SK-N-SH treated with all-trans-retinoic acid at 6 μM for 48 hours (cell line): ENCODE data around the gene ADK.

Source experiments
- ATAC-seq: fragments of 200-7000 bp; cut with Tn5 transposase; 3 replicates; pipeline ENCODE4 v1.9.1; 2020; ENCODE audit warnings: mild to moderate bottlenecking, moderate library complexity
- ARNTL ChIP-seq: fragments of 450-650 bp; formaldehyde crosslinking; IDR thresholded peaks from 2 replicates; pipeline ENCODE4 v1.5.0; 2020; ENCODE audit warnings: low read depth, mild to moderate bottlenecking, moderate library complexity, borderline replicate concordance
- BACH2 ChIP-seq: fragments of 250-450 bp; sonication (Bioruptor Pico); IDR thresholded peaks from 2 replicates; pipeline ENCODE4 v1.9.0; 2021; ENCODE audit warnings: mild to moderate bottlenecking, borderline replicate concordance
- CREB5 ChIP-seq: fragments of 250-450 bp; sonication (Bioruptor Pico); IDR thresholded peaks from 2 replicates; pipeline ENCODE4 v1.5.1; 2020; ENCODE audit warnings: low read depth, mild to moderate bottlenecking, moderate library complexity
- CSDC2 ChIP-seq: fragments of 250-450 bp; sonication (Bioruptor Pico); IDR thresholded peaks from 2 replicates; pipeline ENCODE4 v1.5.0; 2020; ENCODE audit warnings: mild to moderate bottlenecking, moderate library complexity
- CSRNP3 ChIP-seq: fragments of 250-450 bp; sonication (Bioruptor Pico); IDR thresholded peaks from 2 replicates; pipeline ENCODE4 v1.5.1; 2021; ENCODE audit warnings: mild to moderate bottlenecking, moderate library complexity
- ESRRG ChIP-seq: fragments of 250-450 bp; sonication (Bioruptor Pico); IDR thresholded peaks from 2 replicates; pipeline ENCODE4 v1.6.1; 2021; ENCODE audit warnings: mild to moderate bottlenecking
- ISL1 ChIP-seq: fragments of 250-450 bp; sonication (Bioruptor Pico); IDR thresholded peaks from 2 replicates; pipeline ENCODE4 v2.1.2; 2022; ENCODE audit warnings: mild to moderate bottlenecking, moderate library complexity
- OSR1 ChIP-seq: fragments of 250-450 bp; sonication (Bioruptor Pico); IDR thresholded peaks from 2 replicates; pipeline ENCODE4 v1.8.0; 2022; ENCODE audit warnings: moderate library complexity, mild to moderate bottlenecking, inconsistent platforms
- PATZ1 ChIP-seq: fragments of 250-450 bp; sonication (Bioruptor Pico); IDR thresholded peaks from 2 replicates; pipeline ENCODE4 v1.8.0; 2020; ENCODE audit warnings: mild to moderate bottlenecking, moderate library complexity, borderline replicate concordance
- PPARA ChIP-seq: fragments of 250-450 bp; sonication (Bioruptor Pico); IDR thresholded peaks from 2 replicates; pipeline ENCODE4 v1.5.0; 2020; ENCODE audit warnings: mild to moderate bottlenecking, borderline replicate concordance
- RARB ChIP-seq: fragments of 250-450 bp; sonication (Bioruptor Pico); IDR thresholded peaks from 2 replicates; pipeline ENCODE4 v1.8.0; 2021; ENCODE audit warnings: mild to moderate bottlenecking, moderate library complexity
- SNAI2 ChIP-seq: fragments of 250-450 bp; sonication (Bioruptor Pico); IDR thresholded peaks from 2 replicates; pipeline ENCODE4 v1.5.0; 2020; ENCODE audit warnings: mild to moderate bottlenecking, moderate library complexity
- TCF4 ChIP-seq: fragments of 250-450 bp; sonication (Bioruptor Pico); IDR thresholded peaks from 2 replicates; pipeline ENCODE4 v1.8.0; 2021; ENCODE audit warnings: mild to moderate bottlenecking, moderate library complexity, borderline replicate concordance
- TOX ChIP-seq: fragments of 250-450 bp; sonication (Bioruptor Pico); IDR thresholded peaks from 2 replicates; pipeline ENCODE4 v1.8.0; 2021; ENCODE audit warnings: mild to moderate bottlenecking, moderate library complexity, borderline replicate concordance
- TSHZ2 ChIP-seq: fragments of 250-450 bp; sonication (Bioruptor Pico); IDR thresholded peaks from 2 replicates; pipeline ENCODE4 v1.5.0; 2020; ENCODE audit warnings: mild to moderate bottlenecking, moderate library complexity
- ZC3H10 ChIP-seq: fragments of 250-450 bp; sonication (Bioruptor Pico); IDR thresholded peaks from 2 replicates; pipeline ENCODE4 v1.5.1; 2021; ENCODE audit warnings: mild to moderate bottlenecking, moderate library complexity
- ZFP3 ChIP-seq: fragments of 250-450 bp; sonication (Bioruptor Pico); IDR thresholded peaks from 2 replicates; pipeline ENCODE4 v1.5.0; 2020; ENCODE audit warnings: mild to moderate bottlenecking, moderate library complexity
- ZFP30 ChIP-seq: fragments of 450-650 bp; formaldehyde crosslinking; IDR thresholded peaks from 2 replicates; pipeline ENCODE4 v1.5.0; 2022; ENCODE audit warnings: mild to moderate bottlenecking, moderate library complexity
- ZNF565 ChIP-seq: fragments of 450-650 bp; formaldehyde crosslinking; conservative IDR thresholded peaks from 2 replicates; pipeline ENCODE4 v1.5.0; 2020; ENCODE audit warnings: low read depth, mild to moderate bottlenecking, moderate library complexity
- ZNF70 ChIP-seq: fragments of 450-650 bp; formaldehyde crosslinking; IDR thresholded peaks from 2 replicates; pipeline ENCODE4 v1.5.0; 2020; ENCODE audit warnings: mild to moderate bottlenecking, moderate library complexity
- ZNF8 ChIP-seq: fragments of 450-650 bp; formaldehyde crosslinking; IDR thresholded peaks from 2 replicates; pipeline ENCODE4 v1.5.0; 2020; ENCODE audit warnings: mild to moderate bottlenecking, moderate library complexity
- TF ChIP-seq, protein P1 (sequence below): fragments of 250-450 bp; sonication (Bioruptor Pico); IDR thresholded peaks from 2 replicates; pipeline ENCODE4 v1.8.0; 2021; ENCODE audit warnings: low read depth, mild to moderate bottlenecking, moderate library complexity, borderline replicate concordance

ADK gene

DNA sequence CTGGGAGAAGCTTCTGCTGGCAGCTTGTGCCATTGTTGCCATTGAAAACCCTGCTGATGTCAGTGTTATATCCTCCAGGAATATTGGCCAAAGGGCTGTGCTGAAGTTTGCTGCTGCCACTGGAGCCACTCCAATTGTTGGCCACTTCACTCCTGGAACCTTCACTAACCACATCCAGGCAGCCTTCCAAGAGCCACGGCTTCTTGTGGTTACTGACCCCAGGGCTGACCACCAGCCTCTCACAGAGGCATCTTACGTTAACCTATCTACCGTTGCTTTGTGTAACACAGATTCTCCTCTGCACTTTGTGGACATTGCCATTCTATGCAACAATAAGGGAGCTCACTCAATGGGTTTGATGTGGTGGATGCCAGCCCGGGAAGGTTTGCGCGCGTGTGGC, 220.7 kb downstream of the ADK start:
- no peak for TF ChIP-seq PATZ1
- no peak for TF ChIP-seq TCF4
- no peak for TF ChIP-seq CREB5 (CRISPR knock-in tag)
- no peak for TF ChIP-seq PPARA (CRISPR knock-in tag)
- TF ChIP-seq, protein P1, sequence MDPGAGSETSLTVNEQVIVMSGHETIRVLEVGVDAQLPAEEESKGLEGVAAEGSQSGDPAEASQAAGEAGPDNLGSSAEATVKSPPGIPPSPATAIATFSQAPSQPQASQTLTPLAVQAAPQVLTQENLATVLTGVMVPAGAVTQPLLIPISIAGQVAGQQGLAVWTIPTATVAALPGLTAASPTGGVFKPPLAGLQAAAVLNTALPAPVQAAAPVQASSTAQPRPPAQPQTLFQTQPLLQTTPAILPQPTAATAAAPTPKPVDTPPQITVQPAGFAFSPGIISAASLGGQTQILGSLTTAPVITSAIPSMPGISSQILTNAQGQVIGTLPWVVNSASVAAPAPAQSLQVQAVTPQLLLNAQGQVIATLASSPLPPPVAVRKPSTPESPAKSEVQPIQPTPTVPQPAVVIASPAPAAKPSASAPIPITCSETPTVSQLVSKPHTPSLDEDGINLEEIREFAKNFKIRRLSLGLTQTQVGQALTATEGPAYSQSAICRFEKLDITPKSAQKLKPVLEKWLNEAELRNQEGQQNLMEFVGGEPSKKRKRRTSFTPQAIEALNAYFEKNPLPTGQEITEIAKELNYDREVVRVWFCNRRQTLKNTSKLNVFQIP (CRISPR knock-in tag): no peak
- no peak for TF ChIP-seq RARB (CRISPR knock-in tag)
- TF ChIP-seq ESRRG (CRISPR knock-in tag): no peak
- no peak for TF ChIP-seq ZC3H10 (CRISPR knock-in tag)
- no peak for TF ChIP-seq CSRNP3 (CRISPR knock-in tag)
- TF ChIP-seq ZFP3 (CRISPR knock-in tag): no peak
- no peak for TF ChIP-seq TSHZ2
- no peak for TF ChIP-seq ZNF8 (CRISPR knock-in tag)
- no peak for TF ChIP-seq ZFP30
- TF ChIP-seq ARNTL: no peak
- no peak for TF ChIP-seq BACH2 (CRISPR knock-in tag)
- no peak for TF ChIP-seq OSR1 (CRISPR knock-in tag)
- no peak for ATAC-seq

GRCh38 chr10:74373059-74373458, 222.0 kb downstream of the ADK start:
- TF ChIP-seq BACH2 (CRISPR knock-in tag) (no peak), CSDC2 (no peak), ARNTL (no peak), ZNF8 (CRISPR knock-in tag) (no peak), ESRRG (CRISPR knock-in tag) (no peak), ZNF70 (CRISPR knock-in tag) (no peak), CSRNP3 (CRISPR knock-in tag) (no peak), TSHZ2 (no peak), ZFP30 (no peak), CREB5 (CRISPR knock-in tag) (no peak), TCF4 (no peak), ZNF565 (CRISPR knock-in tag) (no peak), SNAI2 (no peak), RARB (CRISPR knock-in tag) (no peak), ISL1 (no peak), ZFP3 (CRISPR knock-in tag) (no peak), TOX (no peak), ZC3H10 (CRISPR knock-in tag) (no peak), OSR1 (CRISPR knock-in tag) (no peak)
- TF ChIP-seq, protein P1 (CRISPR knock-in tag): no peak
- ATAC-seq: no peak
